Measurements from ENCODE around the gene NPLOC4. TPM values are rescaled to one million over a fixed set of nuclear protein-coding genes. Genes with fewer than 3 reads are reported as not detected.

Gene NPLOC4
- polyA plus RNA-seq, 1 of the 3 experiments (the other 2 are of a cell fraction): 88.6 TPM

GRCh38 chr17:81683584-81684441 is 46.9 kb upstream of the NPLOC4 start, which contains the start of the genes ARL16 and HGS:
Gene ARL16, minus strand, starts transcription at chr17:81683797. Its CDS starts 44 bp downstream, at chr17:81683753.
Gene HGS, plus strand, starts transcription at chr17:81684011. Its CDS starts 56 bp downstream, at chr17:81684067.
- peak; percentile 100 for DNase-seq
- whole genome bisulfite sequencing (ENCODE audit: low lambda C conversion rate): 1% methylated on average over 52 of the region's 112 CpGs
- Histone ChIP-seq H2AFZ (ENCODE audit: low read depth) (peak within 1 kb of the TSS; percentile 48; the same call in 1 of the 2 replicates), H3K4me1 (ENCODE audit: control insufficient read depth in 1 of 2, insufficient read depth in 2 of 2, low read depth in 1 of 2, low read length in 1 of 2) (peaks cover 19 to 21% of the 10 kb centered on the region in 2 experiments; a peak in 3 of 4 replicates), H3K4me3 (ENCODE audit: low read depth in 2 of 2, low read length in 1 of 2) (peak within 1 kb of the TSS; percentile 94 to 99), H3K4me2 (peak within 1 kb of the TSS; percentile 100), H3K9ac (peak within 1 kb of the TSS; percentile 98), H3K36me3 (replicated peaks in 1 of 2; ENCODE audit: control insufficient read depth in 1 of 2, insufficient read depth in 2 of 2, low read length in 1 of 2) (peaks cover 45 to 54% of the 10 kb centered on the region in 2 experiments), H3F3A (replicated peaks; ENCODE audit: insufficient read depth) (peaks cover 17% of the 10 kb centered on the region), H3K9me2 (no peaks in the 10 kb centered on the region), H4K20me1 (ENCODE audit: insufficient read depth) (peaks cover 44% of the 10 kb centered on the region), H3K27ac (ENCODE audit: low read depth in 2 of 2, low read length in 1 of 2) (peak within 1 kb of the TSS; percentile 82 to 91), H3K79me2 (ENCODE audit: insufficient read depth) (peaks cover 95% of the 10 kb centered on the region), H3K27me3 (ENCODE audit: insufficient read depth) (no peaks in the 10 kb centered on the region), H3K9me3 (no peaks in the 10 kb centered on the region)
- ChIA-PET POLR2A (interaction anchor here (0.6 to 2.8 kb wide), 12 partner anchors 8 to 187 kb away, joined by 3 to 33 read pairs (median 5); partner anchors contain the start of genes ARHGDIA, CCDC137, MCRIP1 and MRPL12), CTCF (interaction anchor here (0.8 to 2.4 kb wide), 11 partner anchors 10 to 337 kb away, joined by 3 to 12 read pairs (median 4); partner anchors contain the start of gene MRPL12)
- TF ChIP-seq USF2 (IDR thresholded peaks at IDR 0.05; ENCODE audit: borderline replicate concordance, low read depth, low read length): no peak
- peak; percentile 73 for TF ChIP-seq RFX5 (IDR thresholded peaks at IDR 0.05; ENCODE audit: low read length)
- no peak; the same call in 1 of the 2 replicates for TF ChIP-seq RXRA (IDR thresholded peaks at IDR 0.05; ENCODE audit: borderline replicate concordance, low read depth)
- TF ChIP-seq NFIC (IDR thresholded peaks at IDR 0.05; ENCODE audit: borderline replicate concordance): no peak
- peak; percentile 97 for TF ChIP-seq SIN3A (IDR thresholded peaks at IDR 0.05; ENCODE audit: borderline replicate concordance, low read depth, low read length)
- no peak; the same call in 1 of the 2 replicates for TF ChIP-seq JUND (IDR thresholded peaks at IDR 0.05)
- no peak for TF ChIP-seq EZH2phosphoT487 (IDR thresholded peaks at IDR 0.05; ENCODE audit: borderline replicate concordance, low read depth)
- TF ChIP-seq ELF1 (IDR thresholded peaks at IDR 0.05): peak; percentile 97
- TF ChIP-seq EP300 (IDR thresholded peaks at IDR 0.05; ENCODE audit: borderline replicate concordance in 1 of 2, low read depth in 1 of 2, low read length in 1 of 2): peak in 1 of 2 experiments; percentile 9; a peak in 1 of 4 replicates
- TF ChIP-seq PBX3 (IDR thresholded peaks at IDR 0.05): peak; percentile 65
- peak; percentile 91 for TF ChIP-seq GABPA (IDR thresholded peaks at IDR 0.05; ENCODE audit: low read depth)
- TF ChIP-seq SMC3 (IDR thresholded peaks at IDR 0.05; ENCODE audit: low read depth, low read length): no peak
- no peak for TF ChIP-seq MEF2A (IDR thresholded peaks at IDR 0.05; ENCODE audit: borderline replicate concordance, low read depth)
- peak; percentile 59; the same call in 1 of the 2 replicates for TF ChIP-seq ZBTB33 (IDR thresholded peaks at IDR 0.05; ENCODE audit: borderline replicate concordance, low read depth)
- peak; percentile 40; the same call in 1 of the 2 replicates for TF ChIP-seq RCOR1 (IDR thresholded peaks at IDR 0.05; ENCODE audit: low read length)
- peak; percentile 96 for TF ChIP-seq CHD2 (IDR thresholded peaks at IDR 0.05; ENCODE audit: low read length, partially characterized antibody)
- peak; percentile 96 for TF ChIP-seq IRF3 (IDR thresholded peaks at IDR 0.05; ENCODE audit: low read depth, low read length)
- peak; percentile 72 for TF ChIP-seq POLR2AphosphoS5 (IDR thresholded peaks at IDR 0.05; ENCODE audit: low read depth, low read length)
- TF ChIP-seq MXI1 (IDR thresholded peaks at IDR 0.05; ENCODE audit: low read depth, low read length): peak; percentile 92
- 0 out of 2 replicates have a peak, but pooled peaks have one; percentile 67 for TF ChIP-seq YY1 (IDR thresholded peaks at IDR 0.05; ENCODE audit: low read depth)
- TF ChIP-seq REST (IDR thresholded peaks at IDR 0.05; ENCODE audit: low read depth, low read length): peak; percentile 62; the same call in 1 of the 2 replicates
- TF ChIP-seq TEAD4 (IDR thresholded peaks at IDR 0.05; ENCODE audit: borderline replicate concordance, insufficient read depth): no peak; the same call in 1 of the 2 replicates
- no peak for TF ChIP-seq FOXM1 (IDR thresholded peaks at IDR 0.05; ENCODE audit: low read depth)

All from SK-N-SH (cell line).